ENCODE measurements around the gene ATAD5. TPM values are rescaled to one million over a fixed set of nuclear protein-coding genes. Genes with fewer than 3 reads are reported as not detected.

Gene ATAD5
- total RNA-seq, 1 experiment from 2014 or later = 26.0 TPM

DNA sequence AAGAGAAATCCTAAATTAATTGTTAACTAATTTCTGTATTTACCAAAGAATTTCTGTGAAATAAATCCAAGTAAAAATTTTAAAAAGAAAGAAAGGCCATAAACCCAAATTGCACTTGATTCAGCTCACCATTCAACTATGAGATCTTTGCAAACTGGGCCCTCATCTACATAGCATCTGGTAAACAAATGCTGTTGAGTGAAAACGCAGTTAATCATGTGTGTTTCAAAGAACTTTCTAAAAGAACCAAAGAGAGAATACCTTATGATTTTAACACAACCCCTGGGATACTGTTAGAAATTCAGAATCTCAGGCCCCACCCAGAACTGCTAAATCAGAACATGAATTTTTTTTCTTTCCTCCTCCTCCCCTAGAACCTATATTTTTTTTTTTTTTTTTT is 23.9 kb upstream of the ATAD5 start:
- H3K27ac Mint-ChIP-seq = no peak overlapping the region
- CTCF ChIA-PET = interaction anchor here (0.7 kb wide), 1 partner anchor 703 kb away, joined by 5 read pairs; no protein-coding TSS in a partner anchor
- POLR2A ChIA-PET = interaction anchor here (0.7 kb wide), 1 partner anchor 507 kb away, joined by 10 read pairs; no protein-coding TSS in a partner anchor
- ATAC-seq = no peak
- peaks cover 22% of the 10 kb centered on the region for H3K36me3 Mint-ChIP-seq
- H3K4me1 Mint-ChIP-seq = peaks cover 25% of the 10 kb centered on the region
- TF ChIP-seq ZNF121 (CRISPR knock-in tag; IDR thresholded peaks at IDR 0.05) = no peak
- no peak for TF ChIP-seq ELF4 (CRISPR knock-in tag; IDR thresholded peaks at IDR 0.05; ENCODE audit: low read depth)
- TF ChIP-seq ZNF423 (CRISPR knock-in tag; IDR thresholded peaks at IDR 0.05) = no peak
- no peak for TF ChIP-seq MYBL2 (CRISPR knock-in tag; IDR thresholded peaks at IDR 0.05)
- no peak for TF ChIP-seq ZNF416 (CRISPR knock-in tag; IDR thresholded peaks at IDR 0.05)
- TF ChIP-seq ZNF138 (CRISPR knock-in tag; conservative IDR thresholded peaks at IDR 0.05) = no peak
- no peak for TF ChIP-seq TEAD4 (CRISPR knock-in tag; IDR thresholded peaks at IDR 0.05)
- no peak for TF ChIP-seq OVOL2 (CRISPR knock-in tag; IDR thresholded peaks at IDR 0.05; ENCODE audit: borderline replicate concordance)
- TF ChIP-seq, protein P1, sequence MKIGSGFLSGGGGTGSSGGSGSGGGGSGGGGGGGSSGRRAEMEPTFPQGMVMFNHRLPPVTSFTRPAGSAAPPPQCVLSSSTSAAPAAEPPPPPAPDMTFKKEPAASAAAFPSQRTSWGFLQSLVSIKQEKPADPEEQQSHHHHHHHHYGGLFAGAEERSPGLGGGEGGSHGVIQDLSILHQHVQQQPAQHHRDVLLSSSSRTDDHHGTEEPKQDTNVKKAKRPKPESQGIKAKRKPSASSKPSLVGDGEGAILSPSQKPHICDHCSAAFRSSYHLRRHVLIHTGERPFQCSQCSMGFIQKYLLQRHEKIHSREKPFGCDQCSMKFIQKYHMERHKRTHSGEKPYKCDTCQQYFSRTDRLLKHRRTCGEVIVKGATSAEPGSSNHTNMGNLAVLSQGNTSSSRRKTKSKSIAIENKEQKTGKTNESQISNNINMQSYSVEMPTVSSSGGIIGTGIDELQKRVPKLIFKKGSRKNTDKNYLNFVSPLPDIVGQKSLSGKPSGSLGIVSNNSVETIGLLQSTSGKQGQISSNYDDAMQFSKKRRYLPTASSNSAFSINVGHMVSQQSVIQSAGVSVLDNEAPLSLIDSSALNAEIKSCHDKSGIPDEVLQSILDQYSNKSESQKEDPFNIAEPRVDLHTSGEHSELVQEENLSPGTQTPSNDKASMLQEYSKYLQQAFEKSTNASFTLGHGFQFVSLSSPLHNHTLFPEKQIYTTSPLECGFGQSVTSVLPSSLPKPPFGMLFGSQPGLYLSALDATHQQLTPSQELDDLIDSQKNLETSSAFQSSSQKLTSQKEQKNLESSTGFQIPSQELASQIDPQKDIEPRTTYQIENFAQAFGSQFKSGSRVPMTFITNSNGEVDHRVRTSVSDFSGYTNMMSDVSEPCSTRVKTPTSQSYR (CRISPR knock-in tag; IDR thresholded peaks at IDR 0.05) = no peak
- TF ChIP-seq, protein P2, sequence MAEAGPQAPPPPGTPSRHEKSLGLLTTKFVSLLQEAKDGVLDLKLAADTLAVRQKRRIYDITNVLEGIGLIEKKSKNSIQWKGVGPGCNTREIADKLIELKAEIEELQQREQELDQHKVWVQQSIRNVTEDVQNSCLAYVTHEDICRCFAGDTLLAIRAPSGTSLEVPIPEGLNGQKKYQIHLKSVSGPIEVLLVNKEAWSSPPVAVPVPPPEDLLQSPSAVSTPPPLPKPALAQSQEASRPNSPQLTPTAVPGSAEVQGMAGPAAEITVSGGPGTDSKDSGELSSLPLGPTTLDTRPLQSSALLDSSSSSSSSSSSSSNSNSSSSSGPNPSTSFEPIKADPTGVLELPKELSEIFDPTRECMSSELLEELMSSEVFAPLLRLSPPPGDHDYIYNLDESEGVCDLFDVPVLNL (CRISPR knock-in tag; IDR thresholded peaks at IDR 0.05; ENCODE audit: borderline replicate concordance, low read depth) = no peak
- TF ChIP-seq, protein P3, sequence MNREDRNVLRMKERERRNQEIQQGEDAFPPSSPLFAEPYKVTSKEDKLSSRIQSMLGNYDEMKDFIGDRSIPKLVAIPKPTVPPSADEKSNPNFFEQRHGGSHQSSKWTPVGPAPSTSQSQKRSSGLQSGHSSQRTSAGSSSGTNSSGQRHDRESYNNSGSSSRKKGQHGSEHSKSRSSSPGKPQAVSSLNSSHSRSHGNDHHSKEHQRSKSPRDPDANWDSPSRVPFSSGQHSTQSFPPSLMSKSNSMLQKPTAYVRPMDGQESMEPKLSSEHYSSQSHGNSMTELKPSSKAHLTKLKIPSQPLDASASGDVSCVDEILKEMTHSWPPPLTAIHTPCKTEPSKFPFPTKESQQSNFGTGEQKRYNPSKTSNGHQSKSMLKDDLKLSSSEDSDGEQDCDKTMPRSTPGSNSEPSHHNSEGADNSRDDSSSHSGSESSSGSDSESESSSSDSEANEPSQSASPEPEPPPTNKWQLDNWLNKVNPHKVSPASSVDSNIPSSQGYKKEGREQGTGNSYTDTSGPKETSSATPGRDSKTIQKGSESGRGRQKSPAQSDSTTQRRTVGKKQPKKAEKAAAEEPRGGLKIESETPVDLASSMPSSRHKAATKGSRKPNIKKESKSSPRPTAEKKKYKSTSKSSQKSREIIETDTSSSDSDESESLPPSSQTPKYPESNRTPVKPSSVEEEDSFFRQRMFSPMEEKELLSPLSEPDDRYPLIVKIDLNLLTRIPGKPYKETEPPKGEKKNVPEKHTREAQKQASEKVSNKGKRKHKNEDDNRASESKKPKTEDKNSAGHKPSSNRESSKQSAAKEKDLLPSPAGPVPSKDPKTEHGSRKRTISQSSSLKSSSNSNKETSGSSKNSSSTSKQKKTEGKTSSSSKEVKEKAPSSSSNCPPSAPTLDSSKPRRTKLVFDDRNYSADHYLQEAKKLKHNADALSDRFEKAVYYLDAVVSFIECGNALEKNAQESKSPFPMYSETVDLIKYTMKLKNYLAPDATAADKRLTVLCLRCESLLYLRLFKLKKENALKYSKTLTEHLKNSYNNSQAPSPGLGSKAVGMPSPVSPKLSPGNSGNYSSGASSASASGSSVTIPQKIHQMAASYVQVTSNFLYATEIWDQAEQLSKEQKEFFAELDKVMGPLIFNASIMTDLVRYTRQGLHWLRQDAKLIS (CRISPR knock-in tag; IDR thresholded peaks at IDR 0.05; ENCODE audit: borderline replicate concordance) = no peak
- no peak for TF ChIP-seq EMX1 (CRISPR knock-in tag; IDR thresholded peaks at IDR 0.05)
- TF ChIP-seq NR2C2 (CRISPR knock-in tag; IDR thresholded peaks at IDR 0.05) = no peak
- no peak for TF ChIP-seq TP53 (CRISPR knock-in tag; IDR thresholded peaks at IDR 0.05)
- no peaks in the 10 kb centered on the region for H3K27me3 Mint-ChIP-seq (ENCODE audit: low read depth)
- no peak for DNase-seq (ENCODE audit: low spot score)
- no peaks in the 10 kb centered on the region for H3K9me3 Mint-ChIP-seq
- no peak overlapping the region for H3K4me3 Mint-ChIP-seq

DNA sequence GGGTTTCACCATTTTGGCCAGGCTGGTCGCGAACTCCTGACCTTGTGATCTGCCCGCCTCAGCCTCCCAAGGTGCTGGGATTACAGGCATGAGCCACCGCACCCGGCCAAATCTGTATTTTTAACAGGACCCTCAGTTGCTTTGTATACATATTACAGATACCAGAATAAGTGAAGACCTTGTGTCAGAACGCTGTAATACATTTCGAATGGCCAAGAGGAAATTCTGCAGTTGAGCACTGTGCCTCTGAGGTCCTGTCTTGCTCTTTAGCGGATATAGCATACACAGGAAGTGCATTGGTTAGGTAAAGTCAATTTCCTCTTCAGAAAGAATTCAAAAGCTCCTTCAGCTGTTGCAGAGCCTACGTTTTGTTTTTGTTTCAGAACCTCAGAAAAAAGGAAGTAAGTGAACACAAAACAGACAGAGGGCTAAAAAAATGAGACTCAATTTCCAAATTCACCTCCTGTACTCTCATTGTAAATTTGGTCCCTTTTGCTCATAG is 22.9 kb upstream of the ATAD5 start:
- Mint-ChIP-seq H3K9me3 (no peaks in the 10 kb centered on the region), H3K4me3 (no peak overlapping the region)
- TF ChIP-seq, protein P2 (CRISPR knock-in tag; IDR thresholded peaks at IDR 0.05; ENCODE audit: borderline replicate concordance, low read depth) = no peak
- TF ChIP-seq ZNF416 (CRISPR knock-in tag; IDR thresholded peaks at IDR 0.05) (no peak), SMAD3 (CRISPR knock-in tag; IDR thresholded peaks at IDR 0.05; ENCODE audit: borderline replicate concordance) (no peak), FOXP1 (CRISPR knock-in tag; IDR thresholded peaks at IDR 0.05; ENCODE audit: borderline replicate concordance) (no peak), CBFB (CRISPR knock-in tag; IDR thresholded peaks at IDR 0.05; ENCODE audit: low read depth) (no peak), GTF2I (CRISPR knock-in tag; conservative IDR thresholded peaks at IDR 0.05) (no peak), ZNF219 (CRISPR knock-in tag; IDR thresholded peaks at IDR 0.05; ENCODE audit: borderline replicate concordance) (no peak)
- TF ChIP-seq, protein P4, sequence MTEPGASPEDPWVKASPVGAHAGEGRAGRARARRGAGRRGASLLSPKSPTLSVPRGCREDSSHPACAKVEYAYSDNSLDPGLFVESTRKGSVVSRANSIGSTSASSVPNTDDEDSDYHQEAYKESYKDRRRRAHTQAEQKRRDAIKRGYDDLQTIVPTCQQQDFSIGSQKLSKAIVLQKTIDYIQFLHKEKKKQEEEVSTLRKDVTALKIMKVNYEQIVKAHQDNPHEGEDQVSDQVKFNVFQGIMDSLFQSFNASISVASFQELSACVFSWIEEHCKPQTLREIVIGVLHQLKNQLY (CRISPR knock-in tag; IDR thresholded peaks at IDR 0.05) = no peak
- TF ChIP-seq, protein P5, sequence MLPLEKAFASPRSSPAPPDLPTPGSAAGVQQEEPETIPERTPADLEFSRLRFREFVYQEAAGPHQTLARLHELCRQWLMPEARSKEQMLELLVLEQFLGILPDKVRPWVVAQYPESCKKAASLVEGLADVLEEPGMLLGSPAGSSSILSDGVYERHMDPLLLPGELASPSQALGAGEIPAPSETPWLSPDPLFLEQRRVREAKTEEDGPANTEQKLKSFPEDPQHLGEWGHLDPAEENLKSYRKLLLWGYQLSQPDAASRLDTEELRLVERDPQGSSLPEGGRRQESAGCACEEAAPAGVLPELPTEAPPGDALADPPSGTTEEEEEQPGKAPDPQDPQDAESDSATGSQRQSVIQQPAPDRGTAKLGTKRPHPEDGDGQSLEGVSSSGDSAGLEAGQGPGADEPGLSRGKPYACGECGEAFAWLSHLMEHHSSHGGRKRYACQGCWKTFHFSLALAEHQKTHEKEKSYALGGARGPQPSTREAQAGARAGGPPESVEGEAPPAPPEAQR (CRISPR knock-in tag; IDR thresholded peaks at IDR 0.05) = no peak

More for the DNA sequence above, 22.9 kb upstream of the ATAD5 start:
- peaks cover 13% of the 10 kb centered on the region for H3K36me3 Mint-ChIP-seq
- H3K27ac Mint-ChIP-seq = peak overlapping the region; percentile 85
- POLR2A ChIA-PET = interaction anchor here (0.7 kb wide), 1 partner anchor 508 kb away, joined by 10 read pairs; no protein-coding TSS in a partner anchor
- no peak for DNase-seq (ENCODE audit: low spot score)
- ATAC-seq = no peak
- no peaks in the 10 kb centered on the region for H3K27me3 Mint-ChIP-seq (ENCODE audit: low read depth)
- H3K4me1 Mint-ChIP-seq = peaks cover 25% of the 10 kb centered on the region
- CTCF ChIA-PET = interaction anchor here (0.7 kb wide), 1 partner anchor 704 kb away, joined by 5 read pairs; no protein-coding TSS in a partner anchor
